HG02973 (cell line): ENCODE measurements around the gene HSP90B1.

Experiments
- ATAC-seq: cut with Tn5 transposase; IDR thresholded peaks from one replicate; pipeline ENCODE4 v1.9.1; 2021; ENCODE audit warnings: moderate library complexity; ENCODE audit not compliant: unreplicated experiment

HSP90B1 gene

GRCh38 chr12:103929046-103929783 is 995 bp upstream of the HSP90B1 start:
- ATAC-seq: peak; percentile 16

- ATAC-seq: no peak
These were observed 501 bp upstream of the HSP90B1 start for GRCh38 chr12:103929784-103930033.

GRCh38 chr12:103930787-103931735 is 851 bp downstream of the HSP90B1 start:
- no peak for ATAC-seq

GRCh38 chr12:103933237-103933636 is 3.0 kb downstream of the HSP90B1 start:
- no peak for ATAC-seq

GRCh38 chr12:103936679-103937078 is 6.5 kb downstream of the HSP90B1 start:
- no peak for ATAC-seq

GRCh38 chr12:103944964-103945363 is 14.8 kb downstream of the HSP90B1 start:
- ATAC-seq: no peak

GRCh38 chr12:103947871-103948555 is 17.8 kb downstream of the HSP90B1 start:
- no peak for ATAC-seq

- no peak for ATAC-seq
These were observed 18.7 kb downstream of the HSP90B1 start for GRCh38 chr12:103948746-103949406.

- no peak for ATAC-seq
These were observed 22.3 kb downstream of the HSP90B1 start for GRCh38 chr12:103952497-103952896.

- no peak for ATAC-seq
These were observed 25.8 kb downstream of the HSP90B1 start for GRCh38 chr12:103955811-103956508.

GRCh38 chr12:103956509-103957027 is 26.4 kb downstream of the HSP90B1 start:
- ATAC-seq: peak; percentile 21

- no peak for ATAC-seq
These were observed 27.7 kb downstream of the HSP90B1 start for GRCh38 chr12:103957865-103958388.

GRCh38 chr12:103958621-103959020 is 28.4 kb downstream of the HSP90B1 start:
- ATAC-seq: no peak

- ATAC-seq: no peak
These were observed 30.5 kb downstream of the HSP90B1 start for GRCh38 chr12:103960616-103961227.

- ATAC-seq: no peak
These were observed 32.3 kb downstream of the HSP90B1 start for GRCh38 chr12:103962493-103962892.

- no peak for ATAC-seq
These were observed 34.6 kb downstream of the HSP90B1 start for GRCh38 chr12:103964805-103965204.

GRCh38 chr12:103965255-103965589 is 35.0 kb downstream of the HSP90B1 start:
- ATAC-seq: peak; percentile 2

GRCh38 chr12:103965590-103966504 is 35.6 kb downstream of the HSP90B1 start, which contains the start of gene TDG:
Gene TDG, plus strand, starts transcription at chr12:103965872. Its CDS starts 166 bp downstream, at chr12:103966038.
- ATAC-seq: peak; percentile 92
